Type B pancreatic cell (in vitro differentiated cells): ENCODE results near the gene DIPK1A. TPM values are rescaled to one million over a fixed set of nuclear protein-coding genes. Genes with fewer than 3 reads are reported as not detected.

ENCODE experiments used
- DNase-seq: peaks from one replicate; pipeline ENCODE4 v3.0.0; 2021; ENCODE audit warnings: mixed read lengths; ENCODE audit not compliant: unreplicated experiment; ENCODE audit errors: extremely low spot score
- H3K27ac Mint-ChIP-seq: 2 replicates; pipeline ENCODE4 v1.8.0; 2021; ENCODE audit warnings: mild to moderate bottlenecking, mixed read lengths
- H3K27me3 Mint-ChIP-seq: 2 replicates; pipeline ENCODE4 v1.8.0; 2021; ENCODE audit warnings: mixed read lengths
- H3K36me3 Mint-ChIP-seq: 2 replicates; pipeline ENCODE4 v1.8.0; 2021; ENCODE audit warnings: mixed read lengths
- H3K4me1 Mint-ChIP-seq: one replicate; pipeline ENCODE4 v1.8.0; 2021; ENCODE audit warnings: mixed read lengths; ENCODE audit not compliant: unreplicated experiment
- H3K4me3 Mint-ChIP-seq: 2 replicates; pipeline ENCODE4 v1.8.0; 2021; ENCODE audit warnings: mild to moderate bottlenecking, mixed read lengths
- H3K9me3 Mint-ChIP-seq: 2 replicates; pipeline ENCODE4 v1.8.0; 2021; ENCODE audit warnings: mixed read lengths
- CTCF ChIP-seq: fragments of 200-600 bp; sonication (generic); conservative IDR thresholded peaks from 2 replicates; pipeline ENCODE4 v1.5.0; 2021; ENCODE audit warnings: antibody characterized with exemption, mild to moderate bottlenecking
- total RNA-seq: library from RNA; stranded (reverse); gene quantifications from 2 replicates; pipeline ENCODE4 v1.2.1, GENCODE V29; 2021; ENCODE audit warnings: low replicate concordance

Gene DIPK1A
- total RNA-seq, 1 donor from 2014 or later = 4.6 TPM

GRCh38 chr1:92854101-92854785, 107.0 kb downstream of the DIPK1A start:
- Mint-ChIP-seq H3K4me1 (peaks cover 3% of the 10 kb centered on the region), H3K4me3 (no peak overlapping the region), H3K36me3 (no peaks in the 10 kb centered on the region), H3K9me3 (no peaks in the 10 kb centered on the region), H3K27ac (peak overlapping the region; percentile 4), H3K27me3 (no peaks in the 10 kb centered on the region)
- TF ChIP-seq CTCF = no peak
- no peak for DNase-seq

DNA sequence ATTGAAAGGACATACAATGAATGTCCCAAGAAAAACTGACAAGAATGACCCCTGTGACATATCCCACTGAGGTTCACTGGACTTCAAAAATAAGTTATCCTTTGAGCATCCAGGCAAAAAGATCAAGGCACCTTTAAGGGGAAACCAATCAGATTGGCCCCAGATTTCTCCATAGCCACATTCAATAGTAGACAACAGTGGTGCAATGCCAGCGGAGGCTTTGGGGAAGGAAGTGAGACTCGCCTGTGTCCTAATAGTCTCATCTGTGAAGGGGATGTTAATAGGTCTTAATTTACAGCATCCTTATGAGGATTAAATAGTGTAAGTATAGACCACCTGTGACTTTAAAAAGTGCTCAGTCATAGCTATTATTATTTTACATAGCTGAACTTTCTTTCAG, 108.0 kb downstream of the DIPK1A start:
- H3K4me3 Mint-ChIP-seq = no peak overlapping the region
- no peak for DNase-seq
- H3K36me3 Mint-ChIP-seq = no peaks in the 10 kb centered on the region
- TF ChIP-seq CTCF = no peak
- H3K4me1 Mint-ChIP-seq = peaks cover 3% of the 10 kb centered on the region
- H3K27me3 Mint-ChIP-seq = no peaks in the 10 kb centered on the region
- no peak overlapping the region for H3K27ac Mint-ChIP-seq
- H3K9me3 Mint-ChIP-seq = no peaks in the 10 kb centered on the region

DNA sequence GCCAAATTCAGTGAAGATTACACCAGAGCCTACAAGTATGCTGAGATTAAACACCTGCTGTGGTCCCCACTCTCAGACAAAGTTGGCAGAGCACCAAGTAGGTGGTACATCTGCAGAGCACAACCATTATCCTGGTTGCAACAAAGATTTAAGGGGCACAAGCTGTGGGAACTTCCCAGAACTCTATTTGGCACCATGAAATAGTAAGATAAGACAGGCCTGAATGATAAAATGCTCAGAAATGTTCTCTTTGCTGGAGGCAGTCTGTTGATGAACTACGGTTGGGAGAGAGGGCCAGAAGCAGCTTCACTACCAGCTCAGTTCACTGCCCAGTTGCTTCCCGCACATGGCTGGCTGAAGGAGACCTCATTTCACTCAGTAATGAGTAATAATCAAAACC, 109.5 kb downstream of the DIPK1A start:
- Mint-ChIP-seq H3K4me1 (peaks cover 3% of the 10 kb centered on the region), H3K4me3 (peak overlapping the region; percentile 58), H3K27ac (peak overlapping the region; percentile 82), H3K9me3 (no peaks in the 10 kb centered on the region), H3K36me3 (no peaks in the 10 kb centered on the region), H3K27me3 (no peaks in the 10 kb centered on the region)
- DNase-seq = no peak
- TF ChIP-seq CTCF = no peak

- Mint-ChIP-seq H3K4me3 (no peak overlapping the region), H3K9me3 (no peaks in the 10 kb centered on the region), H3K4me1 (peaks cover 3% of the 10 kb centered on the region), H3K27ac (no peak overlapping the region), H3K36me3 (no peaks in the 10 kb centered on the region), H3K27me3 (no peaks in the 10 kb centered on the region)
- no peak for TF ChIP-seq CTCF
- no peak for DNase-seq
Measured at GRCh38 chr1:92850019-92850418, 111.2 kb downstream of the DIPK1A start.

- H3K4me3 Mint-ChIP-seq = peak overlapping the region; percentile 36
- no peaks in the 10 kb centered on the region for H3K9me3 Mint-ChIP-seq
- no peak for TF ChIP-seq CTCF
- H3K27me3 Mint-ChIP-seq = no peaks in the 10 kb centered on the region
- H3K36me3 Mint-ChIP-seq = peaks cover 12% of the 10 kb centered on the region
- H3K4me1 Mint-ChIP-seq = peaks cover 3% of the 10 kb centered on the region
- no peak for DNase-seq
- peak overlapping the region; percentile 84 for H3K27ac Mint-ChIP-seq
Measured at GRCh38 chr1:92848201-92848600, 113.1 kb downstream of the DIPK1A start.
